Skeletal muscle satellite cell (primary cell): ENCODE results near the gene SEPTIN14. TPM values are rescaled to one million over a fixed set of nuclear protein-coding genes. Genes with fewer than 3 reads are reported as not detected.
"Not testable (repeated sequence)": the region's sequence is repeated elsewhere in the genome, so short reads cannot be mapped to it uniquely, and the experiment has no call there.

Experiments used
- H3K27me3 ChIP-seq: 2 replicates; pipeline ENCODE4 v1.7.0; 2013; ENCODE audit warnings: low read length; ENCODE audit not compliant: control insufficient read depth, insufficient read depth
- H3K36me3 ChIP-seq: 2 replicates; pipeline ENCODE4 v1.7.0; 2013; ENCODE audit warnings: mild to moderate bottlenecking, control low read depth, low read length; ENCODE audit not compliant: insufficient read depth
- H3K4me1 ChIP-seq: 2 replicates; pipeline ENCODE4 v1.7.0; 2013; ENCODE audit warnings: low read length; ENCODE audit not compliant: control insufficient read depth, insufficient read depth
- H3K4me2 ChIP-seq: 2 replicates; pipeline ENCODE4 v1.7.0; 2013; ENCODE audit warnings: mild to moderate bottlenecking, low read length
- H3K4me3 ChIP-seq: 2 replicates; pipeline ENCODE4 v1.7.0; 2013; ENCODE audit warnings: low read length
- H3K9ac ChIP-seq: 2 replicates; pipeline ENCODE4 v1.7.0; 2013; ENCODE audit warnings: mild to moderate bottlenecking, low read depth, low read length, moderate library complexity
- H3K9me3 ChIP-seq: replicated peaks from 2 replicates; pipeline ENCODE4 v1.7.0; 2013; ENCODE audit warnings: mild to moderate bottlenecking, control low read depth, low read length
- small RNA-seq: library from RNA; depleted of rRNA; stranded (forward); fragments of <200 nt; gene quantifications from one replicate; pipeline ENCODE3, GENCODE V24; 2012

SEPTIN14 gene

DNA sequence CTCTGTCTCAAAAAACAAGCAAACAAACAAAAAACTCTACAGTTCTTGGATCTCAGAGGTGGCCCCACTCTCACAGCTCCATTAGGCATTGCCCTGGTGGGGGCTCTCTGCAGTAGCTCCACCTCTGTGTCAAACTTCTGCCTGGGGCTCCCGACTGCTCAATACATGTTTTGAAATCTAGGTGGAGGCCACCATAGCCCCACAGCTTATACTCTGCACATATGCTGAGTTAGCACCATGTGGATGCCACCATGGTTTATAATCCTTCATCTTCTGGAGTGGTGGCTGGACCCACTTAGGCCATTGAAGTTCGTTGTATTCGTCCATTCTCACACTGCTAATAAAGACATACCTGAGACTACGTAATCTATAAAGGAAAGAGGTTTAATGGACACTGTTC is 78.4 kb downstream of the SEPTIN14 start:
- H3K4me3 ChIP-seq = no peak overlapping the region
- no peak overlapping the region for H3K9ac ChIP-seq
- no peak overlapping the region for H3K4me2 ChIP-seq
- no peaks in the 10 kb centered on the region for H3K4me1 ChIP-seq
- H3K36me3 ChIP-seq = no peaks in the 10 kb centered on the region
- H3K27me3 ChIP-seq = no peaks in the 10 kb centered on the region
- H3K9me3 ChIP-seq = no peaks in the 10 kb centered on the region

GRCh38 chr7:55778631-55779030 is 83.9 kb downstream of the SEPTIN14 start:
- Histone ChIP-seq H3K4me3 (no peak overlapping the region), H3K36me3 (no peaks in the 10 kb centered on the region), H3K27me3 (no peaks in the 10 kb centered on the region), H3K9ac (no peak overlapping the region), H3K9me3 (no peaks in the 10 kb centered on the region), H3K4me1 (no peaks in the 10 kb centered on the region), H3K4me2 (no peak overlapping the region)

DNA sequence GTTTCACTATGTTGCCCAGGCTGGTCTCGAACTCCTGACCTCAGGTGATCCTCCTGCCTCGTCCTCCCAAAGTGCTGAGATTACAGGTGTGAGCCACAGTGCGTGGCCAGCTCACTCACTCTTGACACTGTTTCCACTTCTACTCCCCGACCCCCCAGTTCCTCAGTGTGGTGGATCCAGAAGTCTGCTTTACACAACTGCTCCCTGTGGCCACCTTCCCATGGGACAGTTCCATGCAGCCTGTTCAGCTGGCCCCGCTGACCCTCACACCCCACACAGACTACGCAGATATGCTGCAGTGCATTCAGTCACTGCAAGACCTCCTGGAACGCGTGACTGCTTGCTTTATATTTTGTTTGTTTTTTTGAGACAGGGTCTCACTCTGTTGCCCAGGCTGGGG is 86.4 kb downstream of the SEPTIN14 start:
- Histone ChIP-seq H3K9ac (no peak overlapping the region), H3K4me3 (no peak overlapping the region), H3K4me2 (no peak overlapping the region), H3K9me3 (no peaks in the 10 kb centered on the region), H3K27me3 (no peaks in the 10 kb centered on the region), H3K4me1 (no peaks in the 10 kb centered on the region), H3K36me3 (no peaks in the 10 kb centered on the region)

DNA sequence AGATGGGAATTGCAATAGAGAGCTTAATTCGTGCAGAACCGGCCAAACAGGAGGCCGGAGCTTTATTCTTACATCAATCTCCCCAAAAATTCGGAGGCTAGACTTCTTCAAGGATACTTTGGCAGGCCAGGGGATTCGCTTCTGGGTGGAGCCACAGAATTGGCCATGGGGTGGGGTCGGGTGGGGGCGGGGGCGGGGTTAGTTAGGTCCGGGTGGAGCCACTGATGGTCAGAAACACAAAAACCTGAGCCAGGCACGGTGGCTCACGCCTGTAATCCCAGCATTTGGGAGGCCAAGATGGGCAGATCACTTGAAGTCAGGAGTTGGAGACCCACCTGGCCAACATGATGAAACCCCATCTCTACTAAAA is 87.5 kb downstream of the SEPTIN14 start:
- Histone ChIP-seq H3K27me3 (no peaks in the 10 kb centered on the region), H3K4me2 (no peak overlapping the region), H3K36me3 (no peaks in the 10 kb centered on the region), H3K4me3 (no peak overlapping the region), H3K9me3 (no peaks in the 10 kb centered on the region), H3K9ac (no peak overlapping the region), H3K4me1 (no peaks in the 10 kb centered on the region)

- no peaks in the 10 kb centered on the region for H3K9me3 ChIP-seq
- no peaks in the 10 kb centered on the region for H3K36me3 ChIP-seq
- H3K9ac ChIP-seq = no peak overlapping the region
- no peak overlapping the region for H3K4me3 ChIP-seq
- no peak overlapping the region for H3K4me2 ChIP-seq
- no peaks in the 10 kb centered on the region for H3K27me3 ChIP-seq
- no peaks in the 10 kb centered on the region for H3K4me1 ChIP-seq
These were observed 88.1 kb downstream of the SEPTIN14 start for GRCh38 chr7:55774327-55775050.

DNA sequence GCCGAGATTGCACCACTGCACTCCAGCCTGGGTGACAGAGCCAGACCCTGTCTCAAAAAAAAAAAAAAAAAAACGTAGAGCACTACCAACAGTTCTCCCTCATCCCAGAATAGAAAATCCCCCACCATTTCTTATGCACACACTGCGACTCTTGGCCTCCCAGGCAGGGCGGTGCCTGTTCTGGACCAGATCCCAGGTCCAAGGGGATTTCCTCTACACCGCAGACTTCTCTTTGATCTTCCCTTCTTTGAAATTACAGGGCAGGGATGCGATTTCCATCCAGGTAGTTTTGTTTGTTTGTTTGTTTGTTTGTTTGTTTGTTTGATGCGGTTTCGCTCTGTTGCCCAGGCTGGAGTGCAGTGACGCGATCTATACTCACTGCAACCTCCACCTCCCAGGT is 91.8 kb downstream of the SEPTIN14 start:
- Histone ChIP-seq H3K27me3 (no peaks in the 10 kb centered on the region), H3K4me1 (no peaks in the 10 kb centered on the region), H3K36me3 (no peaks in the 10 kb centered on the region), H3K4me3 (no peak overlapping the region), H3K9me3 (no peaks in the 10 kb centered on the region), H3K4me2 (no peak overlapping the region), H3K9ac (no peak overlapping the region)

DNA sequence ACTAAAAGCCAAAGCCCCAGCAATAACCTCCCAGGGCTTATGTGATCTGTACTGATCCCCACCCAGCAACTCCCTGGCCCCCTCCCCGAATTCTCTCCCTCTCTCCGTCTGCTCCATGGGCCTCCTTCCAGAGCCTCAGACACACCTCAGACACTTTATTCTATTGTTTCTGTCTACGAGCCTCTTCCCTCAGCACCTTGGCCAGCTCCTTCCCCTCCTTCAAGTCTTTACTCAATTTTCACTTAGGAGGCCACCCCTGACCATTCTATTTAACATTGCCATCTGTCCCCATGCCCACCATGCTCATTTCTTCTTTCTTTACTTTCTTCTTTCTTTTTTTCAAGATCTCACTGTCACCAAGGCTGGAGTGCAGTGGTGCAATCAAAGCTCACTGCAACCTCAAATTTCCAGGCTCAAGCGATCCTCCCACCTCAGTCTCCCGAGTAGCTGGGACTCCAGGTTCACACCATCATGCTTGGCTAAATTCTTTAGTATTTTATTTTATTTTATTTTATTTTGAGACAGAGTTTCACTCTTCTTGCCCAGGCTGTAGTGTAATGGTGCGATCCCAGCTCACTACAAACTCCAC is 109.2 kb downstream of the SEPTIN14 start:
- H3K4me2 ChIP-seq, H3K36me3 ChIP-seq, H3K4me3 ChIP-seq, H3K4me1 ChIP-seq, H3K9me3 ChIP-seq, H3K27me3 ChIP-seq, H3K9ac ChIP-seq: not testable (repeated sequence)

DNA sequence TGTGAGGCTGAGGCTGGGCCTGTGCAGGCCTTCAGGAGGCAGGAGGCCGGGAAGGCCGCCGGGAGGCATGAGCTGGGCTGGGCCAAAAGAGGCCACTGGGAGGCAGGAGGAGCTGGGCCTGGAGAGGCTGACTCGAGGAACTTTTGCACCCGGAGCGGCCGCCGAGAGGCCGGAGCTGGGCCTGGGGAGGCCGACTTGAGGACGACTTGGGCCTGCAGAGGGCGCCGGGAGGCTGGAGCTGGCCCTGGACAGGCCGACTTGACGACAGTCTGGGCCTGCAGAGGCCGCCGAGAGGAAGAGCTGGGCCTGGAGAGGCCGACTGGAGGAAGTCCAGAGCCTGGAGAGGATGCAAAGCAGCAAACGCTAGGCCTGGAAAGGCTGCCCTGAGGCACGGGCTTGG is 117.8 kb downstream of the SEPTIN14 start:
- not testable (repeated sequence) for H3K36me3 ChIP-seq, H3K4me1 ChIP-seq, H3K27me3 ChIP-seq, H3K4me3 ChIP-seq, H3K9me3 ChIP-seq, H3K9ac ChIP-seq, H3K4me2 ChIP-seq

Small RNA genes lying within 50 kb of the gene (small RNA-seq; reads per million reads assigned to genes)
- gene AC092647.1 (not detected), gene AC092647.2 (not detected), gene RNU6-1126P (not detected)
